Measurements from ENCODE around the gene THSD7B.

Gene THSD7B

GRCh38 chr2:137539336-137539735 lies 774.0 kb downstream of the THSD7B start:
- ATAC-seq = no peak
- TF ChIP-seq OSR1 (CRISPR knock-in tag; IDR thresholded peaks at IDR 0.05) = no peak
- no peak for TF ChIP-seq ZC3H10 (CRISPR knock-in tag; IDR thresholded peaks at IDR 0.05)
- no peak for TF ChIP-seq GLIS3 (CRISPR knock-in tag; IDR thresholded peaks at IDR 0.05)
- TF ChIP-seq ESRRG (CRISPR knock-in tag; IDR thresholded peaks at IDR 0.05) = no peak
- no peak for TF ChIP-seq PPARA (CRISPR knock-in tag; IDR thresholded peaks at IDR 0.05; ENCODE audit: borderline replicate concordance)
- no peak for TF ChIP-seq ISL1 (CRISPR knock-in tag; IDR thresholded peaks at IDR 0.05)
- TF ChIP-seq ZNF70 (CRISPR knock-in tag; IDR thresholded peaks at IDR 0.05) = no peak
- TF ChIP-seq TSHZ2 (CRISPR knock-in tag; IDR thresholded peaks at IDR 0.05) = no peak
- TF ChIP-seq CSDC2 (CRISPR knock-in tag; IDR thresholded peaks at IDR 0.05) = no peak
- no peak for TF ChIP-seq PATZ1 (CRISPR knock-in tag; IDR thresholded peaks at IDR 0.05; ENCODE audit: borderline replicate concordance)
- no peak for TF ChIP-seq TCF4 (CRISPR knock-in tag; IDR thresholded peaks at IDR 0.05; ENCODE audit: borderline replicate concordance)
- no peak for TF ChIP-seq ARNTL (CRISPR knock-in tag; IDR thresholded peaks at IDR 0.05; ENCODE audit: borderline replicate concordance, low read depth)
- TF ChIP-seq TOX (CRISPR knock-in tag; IDR thresholded peaks at IDR 0.05; ENCODE audit: borderline replicate concordance) = no peak
- no peak for TF ChIP-seq BACH2 (CRISPR knock-in tag; IDR thresholded peaks at IDR 0.05; ENCODE audit: borderline replicate concordance)
- TF ChIP-seq CREB5 (CRISPR knock-in tag; IDR thresholded peaks at IDR 0.05; ENCODE audit: low read depth) = no peak
- no peak for TF ChIP-seq ZFP3 (CRISPR knock-in tag; IDR thresholded peaks at IDR 0.05)
- TF ChIP-seq CSRNP3 (CRISPR knock-in tag; IDR thresholded peaks at IDR 0.05) = no peak
- no peak for TF ChIP-seq RARB (CRISPR knock-in tag; IDR thresholded peaks at IDR 0.05)
- no peak for TF ChIP-seq ZNF565 (CRISPR knock-in tag; conservative IDR thresholded peaks at IDR 0.05; ENCODE audit: low read depth)
- no peak for TF ChIP-seq ZNF8 (CRISPR knock-in tag; IDR thresholded peaks at IDR 0.05)

GRCh38 chr2:137547842-137548241 lies 782.5 kb downstream of the THSD7B start:
- no peak for ATAC-seq

GRCh38 chr2:137566387-137566786 lies 801.0 kb downstream of the THSD7B start:
- ATAC-seq = no peak
- TF ChIP-seq PPARA (CRISPR knock-in tag; IDR thresholded peaks at IDR 0.05; ENCODE audit: borderline replicate concordance) (no peak), ZFP3 (CRISPR knock-in tag; IDR thresholded peaks at IDR 0.05) (no peak), TSHZ2 (CRISPR knock-in tag; IDR thresholded peaks at IDR 0.05) (no peak), BACH2 (CRISPR knock-in tag; IDR thresholded peaks at IDR 0.05; ENCODE audit: borderline replicate concordance) (no peak), CREB5 (CRISPR knock-in tag; IDR thresholded peaks at IDR 0.05; ENCODE audit: low read depth) (no peak), TCF4 (CRISPR knock-in tag; IDR thresholded peaks at IDR 0.05; ENCODE audit: borderline replicate concordance) (no peak), ZFP30 (CRISPR knock-in tag; IDR thresholded peaks at IDR 0.05) (no peak), POU6F1 (CRISPR knock-in tag; IDR thresholded peaks at IDR 0.05; ENCODE audit: borderline replicate concordance, low read depth) (no peak), ESRRG (CRISPR knock-in tag; IDR thresholded peaks at IDR 0.05) (no peak), SNAI2 (CRISPR knock-in tag; IDR thresholded peaks at IDR 0.05) (no peak), TOX (CRISPR knock-in tag; IDR thresholded peaks at IDR 0.05; ENCODE audit: borderline replicate concordance) (no peak), ZC3H10 (CRISPR knock-in tag; IDR thresholded peaks at IDR 0.05) (no peak), ZNF70 (CRISPR knock-in tag; IDR thresholded peaks at IDR 0.05) (no peak)

More at GRCh38 chr2:137547842-137548241, 782.5 kb downstream of the THSD7B start:
- no peak for TF ChIP-seq OSR1 (CRISPR knock-in tag; IDR thresholded peaks at IDR 0.05)
- TF ChIP-seq ZFP30 (CRISPR knock-in tag; IDR thresholded peaks at IDR 0.05) = no peak
- TF ChIP-seq ESRRG (CRISPR knock-in tag; IDR thresholded peaks at IDR 0.05) = no peak
- no peak for TF ChIP-seq TCF4 (CRISPR knock-in tag; IDR thresholded peaks at IDR 0.05; ENCODE audit: borderline replicate concordance)
- no peak for TF ChIP-seq PPARA (CRISPR knock-in tag; IDR thresholded peaks at IDR 0.05; ENCODE audit: borderline replicate concordance)
- TF ChIP-seq ZC3H10 (CRISPR knock-in tag; IDR thresholded peaks at IDR 0.05) = no peak
- no peak for TF ChIP-seq ZFP3 (CRISPR knock-in tag; IDR thresholded peaks at IDR 0.05)
- TF ChIP-seq GLIS3 (CRISPR knock-in tag; IDR thresholded peaks at IDR 0.05) = no peak
- no peak for TF ChIP-seq CSDC2 (CRISPR knock-in tag; IDR thresholded peaks at IDR 0.05)
- no peak for TF ChIP-seq ZNF70 (CRISPR knock-in tag; IDR thresholded peaks at IDR 0.05)
- no peak for TF ChIP-seq SNAI2 (CRISPR knock-in tag; IDR thresholded peaks at IDR 0.05)

All from SK-N-SH treated with all-trans-retinoic acid at 6 μM for 48 hours (cell line).